Peyer's patch (tissue), 4 donors: Measurements from ENCODE around the gene P4HB. TPM values are rescaled to one million over a fixed set of nuclear protein-coding genes. Genes with fewer than 3 reads are reported as not detected.

Source experiments
- DNase-seq, 3 donors: peaks; one replicate each; pipeline ENCODE4 v3.0.0-alpha.2; 2017 to 2019
- H3K27ac ChIP-seq, 4 donors: fragments of 200-600 bp; sonication (generic); one replicate each; pipeline ENCODE4 v1.5.1; 2016 to 2019
- H3K27me3 ChIP-seq, 2 donors: fragments of 200-600 bp; sonication (generic); one replicate each; pipeline ENCODE4 v1.5.1; 2019
- H3K36me3 ChIP-seq, 3 donors: fragments of 200-600 bp; sonication (generic); one replicate each; pipeline ENCODE4 v1.5.1; 2016 to 2019
- H3K4me1 ChIP-seq, 4 donors: fragments of 200-600 bp; sonication (generic); one replicate each; pipeline ENCODE4 v1.5.1; 2016 to 2019
- H3K4me3 ChIP-seq, 4 donors: fragments of 200-600 bp; sonication (generic); 1 replicate in 3 of 4; 2 replicates in 1 of 4; pipeline ENCODE4 v1.5.1; 2016 to 2019; ENCODE audit warnings: mild to moderate bottlenecking in 1 of 4
- H3K9me3 ChIP-seq, 4 donors: fragments of 200-600 bp; sonication (generic); one replicate each; pipeline ENCODE4 v1.5.1; 2016 to 2019; ENCODE audit warnings: mild to moderate bottlenecking in 1 of 4
- CTCF ChIP-seq, 6 experiments: fragments of 450-650 bp in 4 of 6; fragments of 200-600 bp in 2 of 6; sonication (generic) in 1 of 6; IDR thresholded peaks; one replicate each; pipeline ENCODE4 v1.5.1; 2017 to 2019; ENCODE audit warnings: antibody characterized with exemption in 6 of 6, mild to moderate bottlenecking in 3 of 6, moderate library complexity in 1 of 6
- POLR2A ChIP-seq, 2 donors: fragments of 450-650 bp; IDR thresholded peaks; one replicate each; pipeline ENCODE4 v1.5.1; 2017; ENCODE audit warnings: antibody characterized with exemption in 2 of 2, mild to moderate bottlenecking in 2 of 2, moderate library complexity in 2 of 2
- total RNA-seq, 4 donors: library from RNA; depleted of rRNA; stranded (reverse); fragments of >200 nt; gene quantifications; one replicate each; pipeline ENCODE4 v1.1.0, GENCODE V29; 2016

The P4HB gene
- total RNA-seq, 4 donors from 2014 or later: 326 to 1,290 (median 1,196) TPM

DNA sequence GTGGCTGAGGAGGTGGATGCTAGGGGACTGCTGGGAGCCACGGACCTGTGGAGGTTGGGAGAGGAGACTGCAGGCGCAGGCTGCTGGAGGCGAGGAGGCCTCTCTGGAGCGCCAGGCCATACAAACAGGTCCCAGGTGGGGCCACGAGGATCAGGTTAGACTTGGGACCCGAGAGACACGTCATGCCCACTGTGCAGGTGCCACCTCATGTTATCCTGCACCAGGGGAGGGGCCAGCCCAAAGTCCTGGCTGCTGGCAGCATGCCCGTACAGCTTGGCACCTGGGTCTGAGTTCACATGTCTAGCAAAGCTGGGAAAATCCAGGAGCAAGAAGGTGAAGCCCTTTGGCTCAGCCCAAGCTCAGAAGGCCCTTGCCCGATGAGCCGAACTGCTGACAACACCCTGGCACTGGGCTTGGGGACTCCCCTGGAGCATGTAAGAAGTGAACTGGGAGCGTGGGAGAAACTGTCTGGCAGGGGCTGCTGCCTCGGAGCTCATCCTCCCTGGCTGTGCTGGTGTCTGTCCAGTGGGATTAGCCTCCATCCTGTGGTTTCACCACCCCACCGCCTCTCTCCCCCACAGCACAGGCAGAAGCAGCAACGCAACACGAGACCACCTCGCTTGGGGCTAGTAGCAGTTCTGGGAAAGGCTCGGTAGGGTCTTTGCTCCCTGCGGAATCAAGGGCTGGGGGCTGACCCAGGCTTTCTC, 5.6 kb upstream of the P4HB start:
- no peaks in the 10 kb centered on the region for H3K9me3 ChIP-seq
- peaks cover 12 to 86% (median 23%) of the 10 kb centered on the region in 4 donors for H3K4me1 ChIP-seq
- H3K4me3 ChIP-seq: peak overlapping the region in 2 of 4 donors; percentile 10 to 11
- TF ChIP-seq POLR2A (IDR thresholded peaks at IDR 0.05): peak; percentile 70 to 96
- TF ChIP-seq CTCF (IDR thresholded peaks at IDR 0.05): no peak
- H3K27me3 ChIP-seq: no peaks in the 10 kb centered on the region
- peaks cover 0 to 20% (median 0%) of the 10 kb centered on the region in 3 donors for H3K36me3 ChIP-seq
- H3K27ac ChIP-seq: peak overlapping the region in 3 of 4 donors; percentile 99 to 100 (median 99)
- peak in 2 of 3 donors; percentile 95 to 98 for DNase-seq

- Histone ChIP-seq H3K27ac (peak overlapping the region in 3 of 4 donors; percentile 58 to 100 (median 99)), H3K27me3 (no peaks in the 10 kb centered on the region), H3K36me3 (peaks cover 0 to 20% (median 0%) of the 10 kb centered on the region in 3 donors), H3K4me3 (no peak overlapping the region), H3K9me3 (no peaks in the 10 kb centered on the region), H3K4me1 (peaks cover 12 to 86% (median 23%) of the 10 kb centered on the region in 4 donors)
- TF ChIP-seq CTCF (IDR thresholded peaks at IDR 0.05) (no peak), POLR2A (IDR thresholded peaks at IDR 0.05) (no peak)
- no peak for DNase-seq
Measured at GRCh38 chr17:81865358-81865732, 5.0 kb upstream of the P4HB start.

- H3K4me1 ChIP-seq: peaks cover 7 to 77% (median 17%) of the 10 kb centered on the region in 4 donors
- DNase-seq: peak in 1 of 3 donors; percentile 68
- peak overlapping the region in 3 of 4 donors; percentile 58 to 100 (median 99) for H3K27ac ChIP-seq
- peaks cover 0 to 16% (median 0%) of the 10 kb centered on the region in 3 donors for H3K36me3 ChIP-seq
- no peaks in the 10 kb centered on the region for H3K27me3 ChIP-seq
- TF ChIP-seq POLR2A (IDR thresholded peaks at IDR 0.05) (peak in 1 of 2 donors; percentile 39), CTCF (IDR thresholded peaks at IDR 0.05) (peak in 1 of 6 experiments; percentile 6)
- no peak overlapping the region for H3K4me3 ChIP-seq
- no peaks in the 10 kb centered on the region for H3K9me3 ChIP-seq
Measured at GRCh38 chr17:81863833-81864768, 3.8 kb upstream of the P4HB start.

GRCh38 chr17:81863123-81863675, 2.9 kb upstream of the P4HB start:
- H3K36me3 ChIP-seq: peaks cover 0 to 16% (median 0%) of the 10 kb centered on the region in 3 donors
- peaks cover 5 to 77% (median 24%) of the 10 kb centered on the region in 4 donors for H3K4me1 ChIP-seq
- peak in 1 of 3 donors; percentile 65 for DNase-seq
- no peak overlapping the region for H3K4me3 ChIP-seq
- H3K9me3 ChIP-seq: no peaks in the 10 kb centered on the region
- H3K27ac ChIP-seq: peak overlapping the region in 3 of 4 donors; percentile 58 to 100 (median 99)
- TF ChIP-seq CTCF (IDR thresholded peaks at IDR 0.05) (no peak), POLR2A (IDR thresholded peaks at IDR 0.05) (no peak)
- H3K27me3 ChIP-seq: no peaks in the 10 kb centered on the region
